LNCAP (cell line): Measurements from ENCODE around the gene GREB1.

Experiments
- CTCF ChIP-seq: fragments of 450-650 bp; IDR thresholded peaks from 2 replicates; pipeline ENCODE4 v1.5.1; 2017; ENCODE audit warnings: mild to moderate bottlenecking

The GREB1 gene

GRCh38 chr2:11684894-11685460, 151.1 kb downstream of the GREB1 start:
- TF ChIP-seq CTCF: no peak

DNA sequence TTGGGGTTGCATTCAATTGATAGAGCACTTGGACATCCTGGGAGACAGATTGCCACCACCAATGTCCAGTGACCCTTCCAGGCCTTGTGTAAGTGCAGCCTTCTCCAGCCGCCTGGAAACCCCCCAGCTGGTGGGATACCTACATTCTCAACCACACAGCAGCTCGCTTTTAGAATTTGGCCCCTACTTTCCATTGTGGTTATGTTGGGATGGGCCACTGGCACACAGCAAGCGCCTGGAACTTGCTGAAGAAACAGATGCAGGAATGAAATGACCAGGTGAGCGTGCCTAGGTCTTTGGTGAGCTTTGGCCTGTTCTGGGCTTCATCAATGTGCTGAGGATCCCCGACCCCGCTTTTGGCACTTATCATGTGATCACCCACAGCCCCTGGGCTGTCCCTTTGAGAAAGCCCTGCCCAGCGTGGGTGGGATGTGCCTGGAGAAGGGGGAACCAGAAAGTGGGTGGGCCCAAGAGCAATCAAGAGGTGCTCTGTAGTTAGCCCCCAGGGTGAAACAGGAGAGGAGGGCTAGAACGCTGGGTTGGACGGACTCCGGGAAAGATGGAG, 152.1 kb downstream of the GREB1 start:
- TF ChIP-seq CTCF: no peak

DNA sequence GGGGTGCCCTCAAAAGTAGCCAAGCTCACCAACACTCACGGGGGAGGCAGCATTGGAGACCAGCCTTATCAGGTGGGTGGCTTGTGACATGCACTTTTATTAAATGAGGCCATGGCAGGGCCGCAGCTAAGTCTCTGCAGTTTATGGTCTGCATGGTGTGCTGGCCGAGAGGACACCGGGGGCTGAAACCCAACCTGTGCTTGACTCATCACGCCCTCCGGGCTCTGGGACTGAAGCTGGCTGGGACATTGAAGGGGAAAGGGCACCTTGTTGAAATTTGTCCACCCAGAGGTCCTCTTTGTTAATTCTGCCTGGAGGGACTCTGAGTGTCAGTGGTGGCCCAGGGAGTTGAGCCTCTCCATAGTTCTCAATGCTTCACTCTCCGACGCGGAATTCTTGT, 153.9 kb downstream of the GREB1 start:
- TF ChIP-seq CTCF: no peak

- TF ChIP-seq CTCF: peak; percentile 76
Measured at GRCh38 chr2:11688222-11689069, 154.6 kb downstream of the GREB1 start.

GRCh38 chr2:11691076-11691660, 157.3 kb downstream of the GREB1 start:
- no peak for TF ChIP-seq CTCF
